ENCODE results near the gene GTPBP3.
"Not testable (repeated sequence)": the region's sequence is repeated elsewhere in the genome, so short reads cannot be mapped to it uniquely, and the experiment has no call there.

The GTPBP3 gene

DNA sequence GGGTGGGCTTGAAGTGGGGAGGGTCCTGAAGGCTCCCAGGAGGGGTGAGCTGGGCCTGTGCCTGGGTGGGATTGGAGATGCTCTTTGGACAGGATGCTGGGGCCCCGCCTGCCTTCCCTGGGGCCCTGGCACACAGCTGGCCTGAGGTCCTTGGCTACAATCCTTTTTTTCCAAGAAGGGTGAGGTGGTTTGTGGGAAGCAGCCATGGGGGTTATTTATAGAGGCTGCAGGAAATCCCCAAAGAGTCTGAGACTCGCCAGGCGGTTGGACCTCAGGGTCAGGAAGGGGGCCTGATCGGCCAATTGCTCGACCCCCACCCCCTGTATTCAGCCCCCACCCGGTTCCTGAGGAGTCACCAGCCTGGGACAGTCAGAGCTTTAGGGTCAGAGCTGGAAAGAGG, 10.0 kb downstream of the GTPBP3 start:
- DNase-seq, result no peak

DNA sequence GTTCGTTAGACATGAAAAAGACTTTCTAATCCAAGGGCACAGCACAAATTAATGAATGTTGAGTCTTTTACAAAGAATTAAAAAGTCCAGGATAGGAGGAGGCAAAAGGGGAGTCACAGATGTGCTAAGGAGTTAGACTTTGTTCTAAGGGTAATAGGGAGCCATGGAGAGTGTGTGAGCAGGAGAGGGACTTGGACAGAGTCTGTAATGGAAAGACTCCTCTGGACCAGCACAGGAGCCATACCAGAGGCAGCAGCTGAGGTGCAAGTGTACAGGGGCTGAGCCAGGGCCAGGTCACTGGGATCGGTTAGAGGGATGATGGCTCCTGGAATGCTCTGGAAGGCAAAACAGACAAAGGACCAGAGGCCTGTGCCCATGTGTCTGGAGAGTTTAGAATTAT, 10.5 kb downstream of the GTPBP3 start:
- DNase-seq, result no peak

GRCh38 chr19:17348700-17349099, 11.3 kb downstream of the GTPBP3 start:
- DNase-seq, result no peak

DNA sequence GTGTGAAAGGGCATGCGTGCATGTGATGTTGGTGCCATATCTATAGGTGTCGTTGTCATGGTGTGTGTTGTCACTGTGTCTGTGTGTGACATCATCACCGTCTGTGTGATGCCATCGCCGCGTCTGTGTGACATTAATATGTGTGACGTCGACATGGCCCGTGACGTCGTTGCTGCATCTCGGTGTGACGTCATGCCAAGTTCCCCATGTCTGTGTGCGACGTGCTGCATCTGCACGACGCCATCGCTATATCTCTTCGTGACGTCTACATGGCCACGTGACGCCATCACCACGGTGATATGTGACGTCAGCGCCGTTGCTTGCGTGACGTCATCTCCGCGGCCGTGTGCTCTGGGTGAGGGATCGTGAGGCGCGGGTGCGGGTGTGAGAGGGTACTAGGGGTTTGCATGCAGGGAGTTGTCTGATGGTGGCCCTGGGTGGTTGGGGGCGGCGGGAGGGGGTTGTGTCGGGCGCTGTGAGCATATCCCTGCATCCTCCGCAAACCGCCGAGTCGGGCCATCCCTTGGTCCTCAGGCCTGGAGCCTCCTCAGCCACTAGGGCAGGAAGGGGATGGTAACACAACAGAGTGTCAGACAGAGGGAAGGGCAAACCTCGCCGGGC, 14.6 kb downstream of the GTPBP3 start:
- DNase-seq, result no peak

DNA sequence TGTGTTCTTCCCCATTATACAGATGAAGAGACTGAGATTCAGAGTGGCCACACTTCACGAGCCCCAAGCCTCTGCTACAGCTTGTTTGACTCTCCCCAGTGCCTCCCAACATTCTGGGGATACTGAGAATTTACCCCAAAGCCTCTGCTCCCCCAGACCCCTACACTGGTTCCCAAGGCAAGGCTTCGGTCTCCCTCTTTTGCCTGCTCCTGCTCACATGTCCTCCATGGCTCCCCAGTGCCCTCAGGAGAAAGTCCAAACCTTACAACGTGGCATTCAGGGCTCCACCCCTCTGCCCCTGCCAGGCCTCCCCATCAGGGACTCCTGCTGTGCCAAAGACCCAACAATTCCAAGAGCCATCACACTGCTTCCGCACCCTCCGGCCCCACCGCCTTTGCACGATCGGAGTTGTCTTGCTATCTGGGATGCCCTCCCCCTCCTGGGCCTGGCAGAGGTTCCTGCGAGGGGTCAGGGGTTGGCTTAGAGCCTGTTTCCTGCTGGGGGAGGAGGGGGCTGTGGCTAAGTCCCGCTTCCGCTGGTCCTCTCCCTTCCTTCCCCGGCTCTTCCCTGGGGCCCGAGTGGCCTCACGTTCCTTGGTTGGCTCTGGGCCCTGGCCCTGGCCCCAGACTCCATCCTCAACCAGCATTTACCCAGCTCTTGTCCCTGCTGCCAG, 15.4 kb downstream of the GTPBP3 start:
- DNase-seq, result no peak

GRCh38 chr19:17353386-17353785, 16.0 kb downstream of the GTPBP3 start:
- no peak for DNase-seq

DNA sequence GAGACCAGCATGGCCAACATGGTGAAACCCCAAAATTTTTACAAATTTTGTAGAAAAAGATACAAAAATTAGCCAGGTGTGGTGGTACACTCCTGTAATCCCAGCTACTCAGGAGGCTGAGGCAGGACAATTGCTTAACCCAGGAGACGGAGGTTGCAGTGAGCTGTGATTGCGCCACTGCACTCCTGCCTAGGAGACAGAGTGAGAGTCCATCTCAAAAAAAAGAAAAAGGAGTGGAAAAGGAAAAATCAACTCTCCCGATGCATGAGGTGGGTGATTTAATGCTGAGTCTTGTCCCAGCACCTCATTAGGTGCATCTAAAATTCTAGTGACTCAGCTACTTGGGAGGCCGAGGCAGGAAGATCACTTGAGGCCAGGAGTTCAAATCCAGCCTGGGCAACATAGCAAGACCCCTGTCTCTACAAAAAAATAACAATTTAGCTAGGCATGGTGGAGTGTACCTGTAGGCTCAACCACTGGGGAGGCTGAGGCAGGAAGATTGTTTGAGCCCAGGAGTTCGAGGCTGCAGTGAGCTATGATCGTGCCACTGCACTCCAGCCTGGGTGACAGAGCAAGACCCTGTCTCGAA, 19.8 kb downstream of the GTPBP3 start:
- no peak for DNase-seq

GRCh38 chr19:17357724-17358123, 20.4 kb downstream of the GTPBP3 start:
- DNase-seq, result no peak

GRCh38 chr19:17358395-17358794, 21.0 kb downstream of the GTPBP3 start:
- DNase-seq, result no peak

- no peak for DNase-seq
These were observed 22.8 kb downstream of the GTPBP3 start for GRCh38 chr19:17359905-17360800.

DNA sequence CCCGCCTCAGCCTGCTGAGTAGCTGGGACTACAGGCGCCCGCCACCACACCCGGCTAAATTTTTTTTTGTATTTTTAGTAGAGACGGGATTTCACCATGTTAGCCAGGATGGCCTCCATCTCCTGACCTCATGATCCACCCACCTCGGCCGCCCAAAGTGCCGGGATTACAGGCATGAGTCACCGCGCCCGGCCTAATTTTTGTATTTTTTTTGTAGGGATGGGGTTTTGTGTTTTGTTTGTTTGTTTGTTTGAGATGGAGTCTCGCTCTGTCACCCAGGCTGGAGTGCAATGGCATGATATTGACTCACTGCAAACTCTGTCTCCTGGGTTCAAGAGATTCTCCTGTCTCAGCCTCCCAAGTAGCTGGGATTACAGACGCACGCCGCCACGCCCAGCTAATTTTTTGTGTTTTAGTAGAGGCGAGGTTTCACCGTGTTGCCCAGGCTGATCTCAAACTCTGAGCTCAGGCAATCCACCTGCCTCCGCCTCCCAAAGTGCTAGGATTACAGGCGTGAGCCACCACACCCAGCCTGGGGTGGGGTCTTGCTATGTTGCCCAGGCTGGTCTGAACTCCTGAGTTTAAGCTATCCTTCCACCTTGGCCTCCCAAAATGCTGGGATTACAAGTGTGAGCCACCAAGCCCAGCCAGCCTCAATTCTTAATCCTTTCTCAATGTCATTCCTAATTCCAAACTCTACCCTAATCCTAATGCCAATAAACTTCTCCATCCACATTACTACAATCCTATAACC, 26.7 kb downstream of the GTPBP3 start:
- DNase-seq, result not testable (repeated sequence)

DNA sequence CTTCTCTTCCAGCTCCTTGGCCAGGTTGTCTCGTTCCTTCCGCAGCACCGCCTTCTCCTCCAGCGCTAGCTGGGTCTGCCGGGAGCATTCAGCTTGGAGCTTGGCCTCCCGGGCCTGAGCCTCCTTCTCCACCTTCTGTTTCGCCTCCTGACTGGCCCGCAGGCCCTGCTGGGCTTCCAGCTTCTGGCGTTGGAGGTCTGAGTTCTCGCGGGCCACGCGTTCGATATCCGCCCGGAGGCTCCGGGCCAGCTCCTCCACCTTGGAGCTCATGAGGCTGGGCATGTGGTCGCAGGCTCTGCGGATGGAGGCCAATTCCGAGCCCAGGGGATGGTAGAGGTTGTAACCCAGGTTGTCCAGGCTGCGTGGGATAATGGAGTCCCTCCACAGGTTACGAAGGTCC, 28.0 kb downstream of the GTPBP3 start:
- DNase-seq, result no peak

DNA sequence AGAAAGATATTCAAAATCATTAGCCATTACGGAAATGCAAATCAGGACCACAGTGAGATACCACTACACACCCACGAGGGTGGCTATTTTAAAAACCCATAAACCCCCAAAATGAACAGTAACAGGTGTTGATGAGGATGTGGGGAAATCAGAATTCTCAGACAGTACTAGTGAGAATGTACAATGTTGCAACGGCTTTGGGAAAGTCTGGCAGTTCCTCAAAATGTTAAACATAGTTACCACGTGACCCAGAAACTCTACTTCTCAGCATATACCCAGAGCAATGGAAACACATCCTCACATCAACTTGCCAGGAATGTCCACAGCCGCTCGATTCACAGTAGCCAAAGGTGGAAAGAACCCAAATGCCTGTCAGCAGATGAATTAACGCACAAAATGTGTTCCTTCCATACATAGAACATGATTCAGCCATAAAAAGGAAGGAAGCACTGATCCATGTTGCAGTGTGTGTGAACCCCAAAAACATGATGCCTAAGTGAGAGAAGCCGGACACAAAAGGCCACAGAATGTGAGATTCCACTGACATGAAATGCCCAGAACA, 32.8 kb downstream of the GTPBP3 start:
- DNase-seq, result no peak

DNA sequence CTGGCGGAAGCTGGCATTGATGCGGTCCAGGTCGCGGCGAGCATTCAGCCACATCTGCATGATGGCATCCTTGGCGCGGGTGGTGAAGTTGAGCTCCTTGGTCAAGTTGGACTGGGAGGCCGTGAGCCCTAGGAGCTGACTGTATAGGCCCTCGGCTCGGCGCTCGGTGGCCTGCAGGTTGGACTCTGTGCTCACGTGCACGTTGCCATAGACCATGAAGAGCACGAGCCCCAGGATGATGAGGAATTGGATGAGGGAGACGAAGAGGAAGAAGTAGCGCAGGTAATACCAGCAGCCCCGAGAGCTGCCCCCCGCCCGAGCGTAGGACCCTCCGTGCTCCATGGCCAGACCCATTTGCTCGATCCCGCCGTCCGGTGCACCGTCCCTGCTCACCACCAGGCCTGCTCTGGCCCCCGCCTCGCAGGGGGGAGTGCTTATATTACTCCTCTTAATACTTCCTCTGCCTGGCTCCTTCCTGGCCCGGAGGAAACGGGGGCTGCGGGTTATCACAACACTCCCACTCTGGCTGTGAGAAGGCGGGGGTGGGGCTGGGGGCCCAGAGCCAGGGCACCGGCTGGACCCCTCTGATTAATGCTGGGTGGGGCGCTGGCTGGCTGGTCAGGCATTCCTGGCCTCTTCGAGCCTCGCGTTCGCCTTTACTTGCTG, 39.7 kb downstream of the GTPBP3 start, which contains the start of gene PLVAP:
TSS of gene PLVAP (minus strand) at position 408 of the 666 bp plus-strand sequence. CDS start at position 354, 54 bp downstream.
- DNase-seq, result no peak

DNA sequence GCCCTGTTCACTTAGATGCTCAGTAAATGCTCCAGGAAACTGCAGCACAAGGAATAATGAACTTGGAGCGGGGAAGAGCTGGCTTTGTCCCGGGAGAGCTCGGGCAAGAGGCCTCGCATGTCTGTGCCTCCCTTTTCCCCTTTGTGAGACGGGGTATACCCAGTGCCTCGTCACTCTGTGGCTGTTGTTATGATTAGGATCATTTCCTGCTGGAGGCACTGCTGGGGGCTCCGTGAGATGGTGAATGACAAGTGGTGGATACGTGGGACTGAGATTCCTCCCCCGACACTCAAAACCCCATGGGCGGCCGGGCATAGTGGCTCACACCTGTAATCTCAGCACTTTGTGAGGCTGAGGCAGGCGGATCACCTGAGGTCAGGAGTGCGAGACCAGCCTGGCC, 40.9 kb downstream of the GTPBP3 start:
- DNase-seq, result no peak

DNA sequence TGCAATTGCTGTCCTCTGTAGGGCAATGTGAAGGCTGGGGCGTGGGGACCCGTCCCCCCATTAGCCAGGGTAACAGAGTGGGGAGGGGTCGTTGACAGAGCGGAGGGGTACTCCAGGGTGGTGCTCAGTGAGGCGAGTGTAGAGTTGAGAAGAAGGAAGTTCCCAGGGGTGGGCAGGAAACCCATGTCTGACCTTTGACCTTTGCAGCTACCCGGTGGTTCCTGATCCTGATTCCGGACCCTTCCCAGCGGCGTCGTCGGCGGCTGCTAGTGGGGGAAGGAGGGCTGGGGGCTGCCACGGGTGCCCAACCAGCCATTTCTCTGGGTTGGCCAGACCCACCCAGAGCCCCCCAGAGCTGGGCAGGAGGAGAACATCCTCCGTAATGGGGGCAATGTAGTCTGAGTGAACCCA, 41.9 kb downstream of the GTPBP3 start:
- DNase-seq, result no peak

GRCh38 chr19:17380426-17381138, 43.2 kb downstream of the GTPBP3 start:
- no peak for DNase-seq

GRCh38 chr19:17385878-17386611, 48.7 kb downstream of the GTPBP3 start:
- peak; percentile 77 for DNase-seq

- DNase-seq, result no peak
These were observed 51.9 kb downstream of the GTPBP3 start for GRCh38 chr19:17389288-17389687.
